ENCODE results near the gene ARFGAP1. TPM values are rescaled to one million over a fixed set of nuclear protein-coding genes. Genes with fewer than 3 reads are reported as not detected.

Gene ARFGAP1
- total and polyA plus RNA-seq, 2 experiments from 2014 or later, result 41.5 to 95.5 TPM

GRCh38 chr20:63247671-63248228 lies 24.9 kb upstream of the ARFGAP1 start:
- H3K4me2 ChIP-seq, result no peak overlapping the region
- no peaks in the 10 kb centered on the region for H4K20me1 ChIP-seq (replicated peaks; ENCODE audit: insufficient read depth)
- no peaks in the 10 kb centered on the region for H3K79me2 ChIP-seq (replicated peaks; ENCODE audit: insufficient read depth)
- peaks cover 12% of the 10 kb centered on the region for H3K27me3 ChIP-seq (ENCODE audit: insufficient read depth)
- no peak for TF ChIP-seq POLR2AphosphoS5 (IDR thresholded peaks at IDR 0.05; ENCODE audit: low read depth)
- no peak for TF ChIP-seq CTCF (conservative IDR thresholded peaks at IDR 0.05; ENCODE audit: low read depth in 2 of 2)
- TF ChIP-seq, protein P1, sequence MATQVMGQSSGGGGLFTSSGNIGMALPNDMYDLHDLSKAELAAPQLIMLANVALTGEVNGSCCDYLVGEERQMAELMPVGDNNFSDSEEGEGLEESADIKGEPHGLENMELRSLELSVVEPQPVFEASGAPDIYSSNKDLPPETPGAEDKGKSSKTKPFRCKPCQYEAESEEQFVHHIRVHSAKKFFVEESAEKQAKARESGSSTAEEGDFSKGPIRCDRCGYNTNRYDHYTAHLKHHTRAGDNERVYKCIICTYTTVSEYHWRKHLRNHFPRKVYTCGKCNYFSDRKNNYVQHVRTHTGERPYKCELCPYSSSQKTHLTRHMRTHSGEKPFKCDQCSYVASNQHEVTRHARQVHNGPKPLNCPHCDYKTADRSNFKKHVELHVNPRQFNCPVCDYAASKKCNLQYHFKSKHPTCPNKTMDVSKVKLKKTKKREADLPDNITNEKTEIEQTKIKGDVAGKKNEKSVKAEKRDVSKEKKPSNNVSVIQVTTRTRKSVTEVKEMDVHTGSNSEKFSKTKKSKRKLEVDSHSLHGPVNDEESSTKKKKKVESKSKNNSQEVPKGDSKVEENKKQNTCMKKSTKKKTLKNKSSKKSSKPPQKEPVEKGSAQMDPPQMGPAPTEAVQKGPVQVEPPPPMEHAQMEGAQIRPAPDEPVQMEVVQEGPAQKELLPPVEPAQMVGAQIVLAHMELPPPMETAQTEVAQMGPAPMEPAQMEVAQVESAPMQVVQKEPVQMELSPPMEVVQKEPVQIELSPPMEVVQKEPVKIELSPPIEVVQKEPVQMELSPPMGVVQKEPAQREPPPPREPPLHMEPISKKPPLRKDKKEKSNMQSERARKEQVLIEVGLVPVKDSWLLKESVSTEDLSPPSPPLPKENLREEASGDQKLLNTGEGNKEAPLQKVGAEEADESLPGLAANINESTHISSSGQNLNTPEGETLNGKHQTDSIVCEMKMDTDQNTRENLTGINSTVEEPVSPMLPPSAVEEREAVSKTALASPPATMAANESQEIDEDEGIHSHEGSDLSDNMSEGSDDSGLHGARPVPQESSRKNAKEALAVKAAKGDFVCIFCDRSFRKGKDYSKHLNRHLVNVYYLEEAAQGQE (IDR thresholded peaks at IDR 0.05; ENCODE audit: unreplicated experiment), result no peak
- no peak for TF ChIP-seq CREB1 (CRISPR knock-in tag; IDR thresholded peaks at IDR 0.05; ENCODE audit: low read depth)
- TF ChIP-seq NANOG (IDR thresholded peaks at IDR 0.05; ENCODE audit: borderline replicate concordance), result no peak
- no peak for TF ChIP-seq EZH2 (IDR thresholded peaks at IDR 0.05; ENCODE audit: low read depth, unreplicated experiment)
- TF ChIP-seq EZH2phosphoT487 (IDR thresholded peaks at IDR 0.05; ENCODE audit: unreplicated experiment), result no peak
- H3F3A ChIP-seq (replicated peaks; ENCODE audit: low read depth), result no peaks in the 10 kb centered on the region
- H2AFZ ChIP-seq, result no peak overlapping the region
- H3K9me2 ChIP-seq (ENCODE audit: insufficient read depth), result no peaks in the 10 kb centered on the region
- DNase-seq (ENCODE audit: low spot score) (no peak), ATAC-seq (peak; percentile 11)
- Mint-ChIP-seq H3K27me3 (ENCODE audit: insufficient read depth, low read depth, poor library complexity) (peaks cover 21% of the 10 kb centered on the region), H3K4me3 (no peak overlapping the region), H3K9me3 (peaks cover 3% of the 10 kb centered on the region; the same call in 2 of the 3 replicates), H3K4me1 (peaks cover 20% of the 10 kb centered on the region), H3K27ac (no peak overlapping the region), H3K36me3 (ENCODE audit: low read depth) (no peaks in the 10 kb centered on the region)
- H3K36me3 ChIP-seq (ENCODE audit: insufficient read depth), result no peaks in the 10 kb centered on the region
- no peaks in the 10 kb centered on the region; the same call in 1 of the 2 replicates for H3K4me1 ChIP-seq (ENCODE audit: insufficient read depth)
- no peak overlapping the region for H3K27ac ChIP-seq (ENCODE audit: low read depth)
- H3K4me3 ChIP-seq, result no peak overlapping the region

GRCh38 chr20:63248835-63249591 lies 23.6 kb upstream of the ARFGAP1 start:
- no peaks in the 10 kb centered on the region; the same call in 1 of the 2 replicates for H3K4me1 ChIP-seq (ENCODE audit: insufficient read depth)
- no peak for ATAC-seq
- no peaks in the 10 kb centered on the region for H3F3A ChIP-seq (replicated peaks; ENCODE audit: low read depth)
- TF ChIP-seq JUNB (IDR thresholded peaks at IDR 0.05; ENCODE audit: unreplicated experiment) (no peak), ZNF331 (CRISPR knock-in tag; IDR thresholded peaks at IDR 0.05; ENCODE audit: low read depth) (no peak), STAT1 (IDR thresholded peaks at IDR 0.05; ENCODE audit: unreplicated experiment) (no peak), CREB1 (CRISPR knock-in tag; IDR thresholded peaks at IDR 0.05; ENCODE audit: low read depth) (no peak), CTCF (conservative IDR thresholded peaks at IDR 0.05; ENCODE audit: low read depth in 2 of 2) (no peak), EZH2 (IDR thresholded peaks at IDR 0.05; ENCODE audit: low read depth, unreplicated experiment) (no peak)
- no peak overlapping the region for H2AFZ ChIP-seq
- H3K4me3 ChIP-seq, result no peak overlapping the region
- no peaks in the 10 kb centered on the region for H4K20me1 ChIP-seq (replicated peaks; ENCODE audit: insufficient read depth)
- Mint-ChIP-seq H3K36me3 (ENCODE audit: low read depth) (no peaks in the 10 kb centered on the region), H3K4me1 (peaks cover 24% of the 10 kb centered on the region), H3K4me3 (no peak overlapping the region), H3K27ac (no peak overlapping the region), H3K9me3 (peaks cover 3% of the 10 kb centered on the region; the same call in 2 of the 3 replicates), H3K27me3 (ENCODE audit: insufficient read depth, low read depth, poor library complexity) (peaks cover 29% of the 10 kb centered on the region)
- H3K4me2 ChIP-seq, result no peak overlapping the region
- H3K27ac ChIP-seq (ENCODE audit: low read depth), result no peak overlapping the region
- H3K36me3 ChIP-seq (ENCODE audit: insufficient read depth), result no peaks in the 10 kb centered on the region
- DNase-seq (ENCODE audit: low spot score), result no peak
- no peaks in the 10 kb centered on the region for H3K79me2 ChIP-seq (replicated peaks; ENCODE audit: insufficient read depth)
- no peaks in the 10 kb centered on the region for H3K9me2 ChIP-seq (ENCODE audit: insufficient read depth)
- peaks cover 23% of the 10 kb centered on the region for H3K27me3 ChIP-seq (ENCODE audit: insufficient read depth)
